NCI-H1436 treated with DMSO at 0.1 percent for 48 hours (cell line): Measurements from ENCODE around the gene ATXN1L.
"Not testable (repeated sequence)": the region's sequence is repeated elsewhere in the genome, so short reads cannot be mapped to it uniquely, and the experiment has no call there.

Source experiments
- DNase-seq: peaks from one replicate; lab custom pipeline; 2025; lab: John Stamatoyannopoulos, UW

ATXN1L gene

DNA sequence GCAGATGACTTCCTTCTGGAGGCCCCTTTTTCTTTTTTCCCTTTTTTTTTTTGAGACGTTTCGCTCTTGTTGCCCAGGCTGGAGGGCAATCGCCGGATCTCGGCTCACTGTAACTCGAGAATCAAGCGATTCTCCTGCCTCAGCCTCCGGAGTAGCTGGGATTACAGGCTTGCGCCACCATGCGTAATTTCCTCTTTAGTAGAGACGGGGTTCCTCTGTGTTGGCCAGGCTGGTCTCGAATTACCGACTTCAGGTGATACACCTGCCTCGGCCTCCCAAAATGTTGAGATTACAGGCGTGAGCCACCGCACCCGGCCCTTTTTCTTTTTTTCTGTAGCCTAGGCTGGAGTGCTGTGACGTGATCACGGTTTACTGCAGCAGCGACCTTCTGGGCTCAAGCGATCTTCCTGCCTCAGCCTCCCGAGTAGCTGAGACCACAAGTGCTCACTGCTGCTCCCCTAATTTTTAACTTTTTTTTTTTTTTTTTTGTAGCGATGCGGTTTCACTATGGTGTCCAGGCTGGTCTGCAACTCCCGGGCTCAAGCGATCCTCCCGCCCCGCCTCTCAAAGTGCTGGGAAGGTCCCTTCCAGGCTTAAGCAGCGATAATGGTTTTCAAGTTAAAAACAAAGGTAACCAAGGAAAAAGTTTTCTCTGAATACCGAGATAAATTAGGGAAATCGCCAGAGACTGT lies 48.6 kb downstream of the ATXN1L start:
- DNase-seq, result no peak

DNA sequence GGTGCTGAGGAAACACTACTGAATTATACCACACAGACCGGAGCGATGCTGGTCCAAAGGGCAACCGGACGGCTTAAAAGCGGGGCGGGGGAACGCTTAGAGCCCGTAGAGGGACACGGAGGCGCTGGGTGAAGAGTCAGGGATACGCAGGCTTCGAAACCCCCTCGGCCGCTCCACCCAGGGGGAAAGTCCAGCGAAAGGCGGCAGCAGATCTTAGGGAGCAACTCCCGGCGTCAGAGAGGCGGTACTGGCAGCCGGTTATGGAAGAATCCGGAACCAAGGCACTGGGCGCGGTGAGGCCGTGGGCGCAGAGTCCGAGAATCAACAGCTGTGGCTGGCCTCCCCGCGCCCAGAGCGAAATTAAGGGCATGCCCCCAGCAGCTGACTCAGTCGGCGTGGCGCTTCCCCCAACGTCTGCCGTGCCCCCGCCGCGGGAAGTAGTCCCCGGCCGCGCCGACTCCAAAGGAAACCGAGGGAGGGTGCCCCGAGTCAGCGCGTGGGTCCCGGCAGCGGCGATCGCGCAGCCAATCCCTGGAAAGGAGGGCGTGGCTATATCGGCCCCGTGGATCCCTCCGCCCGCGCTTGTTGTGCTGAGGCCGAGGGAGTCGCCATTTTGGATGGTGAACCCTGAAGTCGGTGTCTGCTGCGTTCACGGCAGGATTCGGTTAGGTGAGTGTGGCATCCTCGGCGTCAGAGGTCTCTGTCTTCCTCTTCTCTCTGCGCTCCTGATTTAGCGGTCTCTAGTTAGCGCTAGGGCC lies 49.3 kb downstream of the ATXN1L start, which contains the start of gene IST1:
Gene IST1, plus strand, starts transcription at position 611 of the 758 bp plus-strand sequence. CDS start 20,110 bp downstream, outside the sequence.
- peak; percentile 77 for DNase-seq

DNA sequence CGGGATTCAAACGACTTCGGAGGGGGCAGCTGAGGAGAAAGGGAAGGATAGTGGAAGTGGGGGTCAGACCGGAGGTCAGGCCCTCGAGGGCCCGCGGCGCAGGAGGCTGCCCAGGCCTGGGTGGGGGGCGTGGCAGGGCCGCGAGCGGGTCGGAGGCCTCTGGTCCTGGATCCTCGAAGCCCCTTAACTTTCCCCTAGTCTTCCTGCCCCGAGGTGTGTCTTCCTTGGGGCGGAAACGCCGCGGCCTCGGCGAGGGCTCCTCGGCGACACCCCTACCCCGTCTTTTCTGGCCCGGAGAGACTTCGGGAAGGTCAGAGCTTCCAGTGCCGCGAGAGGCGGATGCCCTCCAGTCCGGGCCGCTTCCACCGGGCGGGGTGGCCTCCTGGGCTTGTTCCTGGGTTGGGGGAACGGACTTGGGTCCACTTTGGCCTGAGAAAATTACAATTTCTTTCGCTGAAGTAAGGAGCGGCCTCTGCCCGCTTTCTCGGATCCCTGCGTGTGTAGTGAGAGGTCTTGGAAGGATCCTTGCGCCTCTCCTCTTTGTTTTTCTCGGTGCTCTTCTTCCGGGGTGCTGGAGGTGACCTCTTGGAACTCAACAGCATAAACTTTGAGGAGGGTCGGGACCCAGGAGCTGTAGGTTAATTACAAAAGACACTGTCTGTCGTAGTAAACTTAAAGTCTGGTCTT lies 50.0 kb downstream of the ATXN1L start:
- no peak for DNase-seq

DNA sequence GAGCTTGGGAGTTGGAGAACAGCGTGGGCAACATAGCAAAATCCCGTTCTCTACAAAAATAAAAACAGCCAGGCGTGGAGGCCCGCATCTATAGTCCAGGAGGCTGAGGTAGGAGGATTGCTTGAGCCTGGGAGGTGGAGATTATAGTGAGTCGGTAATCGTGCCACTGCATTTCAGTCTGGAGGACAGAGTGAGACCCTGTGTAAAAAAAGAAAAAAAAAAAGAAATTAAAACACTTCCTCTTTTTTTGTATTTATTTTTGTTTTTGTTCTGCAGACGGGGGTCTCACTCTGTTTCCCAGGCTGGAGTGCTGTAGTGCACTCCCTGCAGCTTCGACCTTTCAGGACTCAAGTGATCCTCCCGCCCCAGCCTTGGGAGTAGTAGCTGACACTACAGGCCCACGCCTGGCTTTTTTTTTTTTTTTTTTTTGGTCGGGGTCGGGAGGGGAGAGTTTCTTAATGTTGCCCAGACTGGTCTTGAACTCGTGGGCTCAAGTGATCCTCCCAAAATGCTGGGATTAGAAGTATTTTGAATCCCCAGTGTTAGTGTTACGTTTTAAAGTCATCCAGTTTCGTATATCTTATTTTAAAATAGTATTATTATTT lies 51.1 kb downstream of the ATXN1L start:
- no peak for DNase-seq

DNA sequence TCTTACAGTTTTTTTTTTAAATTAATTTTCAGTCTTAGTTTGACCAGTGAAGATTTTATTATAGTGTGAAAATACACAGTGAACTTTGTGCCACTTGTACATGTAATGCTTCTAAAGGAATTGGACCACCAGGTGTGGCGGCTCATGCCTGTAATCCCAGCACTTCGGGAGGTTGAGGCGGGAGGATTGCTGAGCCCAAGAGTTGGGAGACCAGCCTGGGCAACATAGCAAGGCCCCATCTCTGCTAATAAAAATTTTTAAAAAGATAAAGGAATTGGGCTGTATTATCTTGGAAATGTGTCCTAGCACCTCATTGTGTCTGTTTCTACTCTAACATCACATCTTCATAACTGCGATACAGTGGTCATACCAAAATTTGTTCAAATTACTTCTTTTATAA lies 53.4 kb downstream of the ATXN1L start:
- DNase-seq, result no peak

DNA sequence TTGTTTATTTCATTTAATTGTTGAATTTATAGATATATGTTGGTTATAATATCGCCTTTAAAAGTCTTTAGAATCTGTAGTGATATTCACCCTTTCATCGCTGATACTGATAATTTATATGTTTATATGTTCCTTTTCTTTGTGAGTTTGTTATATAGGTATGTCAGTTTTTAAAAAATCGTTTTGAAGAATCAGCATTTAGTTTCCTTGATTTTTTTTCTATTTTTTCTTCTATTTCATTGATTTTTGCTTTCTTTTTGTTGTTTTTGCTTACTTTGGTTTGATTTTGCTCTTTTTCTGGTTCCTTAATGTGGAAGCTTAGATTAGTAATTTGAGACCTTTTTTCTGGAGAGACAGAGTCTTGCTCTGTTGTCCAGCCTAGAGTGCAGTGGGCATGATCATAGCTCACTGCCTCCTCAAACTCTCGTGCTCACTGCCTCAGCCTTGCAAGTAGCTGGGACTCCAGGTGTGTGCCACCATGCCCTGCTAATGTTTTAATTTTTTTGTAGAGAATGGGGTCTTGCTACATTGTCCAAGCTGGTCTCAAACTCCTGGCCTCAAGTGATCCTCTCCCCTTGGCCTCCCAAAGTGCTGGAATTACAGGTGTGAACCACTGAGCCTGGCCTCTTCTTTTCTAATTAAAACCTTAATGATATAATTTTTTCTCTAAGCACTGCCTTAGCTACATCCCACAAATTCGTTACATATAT lies 57.0 kb downstream of the ATXN1L start:
- no peak for DNase-seq

DNA sequence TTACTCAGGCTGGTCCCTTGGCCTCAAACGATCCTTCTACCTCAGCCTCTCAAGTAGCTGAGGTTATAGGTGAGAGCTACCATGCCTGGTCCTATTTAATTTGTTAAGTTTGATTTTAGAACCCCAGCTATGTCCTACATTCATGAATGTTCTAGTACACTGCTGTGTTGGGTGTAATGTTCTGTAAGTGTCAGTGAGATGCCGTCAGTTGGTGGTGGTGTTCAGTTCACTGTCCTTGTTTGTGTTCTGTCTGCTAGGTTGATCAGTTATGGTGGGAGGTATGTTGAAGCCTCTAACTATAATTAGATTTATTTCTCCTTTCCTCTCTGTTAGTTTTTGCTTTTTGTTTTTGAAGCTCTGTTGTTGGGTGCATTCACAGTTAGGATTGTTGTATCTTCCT lies 57.8 kb downstream of the ATXN1L start:
- DNase-seq, result no peak

DNA sequence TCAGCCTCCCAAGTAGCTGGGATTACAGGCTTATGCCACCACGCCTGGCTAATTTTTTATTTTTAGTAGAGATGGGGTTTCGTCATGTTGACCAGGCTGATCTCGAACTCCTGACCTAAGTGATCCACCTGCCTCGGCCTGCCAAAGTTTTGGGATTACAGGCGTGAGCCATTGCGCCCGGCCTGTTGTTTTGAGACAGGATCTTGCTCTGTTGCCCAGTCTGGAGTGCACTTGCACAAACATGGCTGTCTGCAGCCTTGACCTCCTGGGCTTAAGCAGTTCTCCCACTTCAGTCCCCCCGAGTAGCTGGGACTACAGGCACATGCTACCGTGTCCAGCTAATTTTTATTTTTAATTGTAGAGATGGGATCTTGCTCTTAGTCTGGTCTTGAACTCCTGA lies 58.5 kb downstream of the ATXN1L start:
- no peak for DNase-seq

DNA sequence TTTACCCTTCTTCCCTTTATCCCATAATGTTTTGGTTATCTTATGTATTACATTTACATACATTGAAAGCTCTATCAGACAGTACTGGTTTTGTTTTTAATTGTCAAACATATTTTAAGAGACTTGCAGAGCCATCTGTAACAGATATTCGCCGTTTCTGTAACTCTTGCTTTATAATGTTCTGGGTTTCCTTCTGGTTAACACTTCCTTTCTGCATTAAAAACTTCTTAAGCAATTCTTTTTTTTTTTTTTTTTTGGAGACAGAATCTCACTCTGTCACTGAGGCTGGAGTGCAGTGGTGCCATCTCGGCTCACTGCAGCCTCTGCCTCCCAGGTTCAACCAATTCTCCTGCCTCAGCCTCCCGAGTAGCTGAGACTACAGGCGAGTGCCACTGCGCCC lies 60.0 kb downstream of the ATXN1L start:
- not testable (repeated sequence) for DNase-seq
